Measurements from ENCODE around the gene KLF7.

DNA sequence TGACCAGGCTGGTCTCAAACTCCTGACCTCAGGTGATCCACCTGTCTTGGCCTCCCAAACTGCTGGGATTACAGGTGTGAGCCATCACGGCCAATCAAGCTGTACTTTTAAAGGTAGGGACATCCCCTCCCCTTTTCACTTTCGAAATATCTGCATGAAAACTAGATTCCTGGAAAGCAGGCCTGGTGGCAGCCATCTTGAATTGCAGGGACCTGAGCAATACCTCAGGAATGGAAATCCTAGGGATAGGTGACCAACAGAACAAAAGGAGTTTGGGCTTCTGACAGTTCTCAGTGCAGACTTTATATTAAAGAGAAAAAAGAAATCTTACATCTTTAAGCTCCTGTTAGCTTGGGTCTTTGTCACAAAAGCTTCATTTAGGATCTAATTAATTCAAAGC, 62.6 kb downstream of the KLF7 start:
- TF ChIP-seq, protein P1, sequence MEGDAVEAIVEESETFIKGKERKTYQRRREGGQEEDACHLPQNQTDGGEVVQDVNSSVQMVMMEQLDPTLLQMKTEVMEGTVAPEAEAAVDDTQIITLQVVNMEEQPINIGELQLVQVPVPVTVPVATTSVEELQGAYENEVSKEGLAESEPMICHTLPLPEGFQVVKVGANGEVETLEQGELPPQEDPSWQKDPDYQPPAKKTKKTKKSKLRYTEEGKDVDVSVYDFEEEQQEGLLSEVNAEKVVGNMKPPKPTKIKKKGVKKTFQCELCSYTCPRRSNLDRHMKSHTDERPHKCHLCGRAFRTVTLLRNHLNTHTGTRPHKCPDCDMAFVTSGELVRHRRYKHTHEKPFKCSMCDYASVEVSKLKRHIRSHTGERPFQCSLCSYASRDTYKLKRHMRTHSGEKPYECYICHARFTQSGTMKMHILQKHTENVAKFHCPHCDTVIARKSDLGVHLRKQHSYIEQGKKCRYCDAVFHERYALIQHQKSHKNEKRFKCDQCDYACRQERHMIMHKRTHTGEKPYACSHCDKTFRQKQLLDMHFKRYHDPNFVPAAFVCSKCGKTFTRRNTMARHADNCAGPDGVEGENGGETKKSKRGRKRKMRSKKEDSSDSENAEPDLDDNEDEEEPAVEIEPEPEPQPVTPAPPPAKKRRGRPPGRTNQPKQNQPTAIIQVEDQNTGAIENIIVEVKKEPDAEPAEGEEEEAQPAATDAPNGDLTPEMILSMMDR (IDR thresholded peaks at IDR 0.05; ENCODE audit: insufficient read depth, low read length) = no peak
- TF ChIP-seq POLR2AphosphoS5 (IDR thresholded peaks at IDR 0.05; ENCODE audit: low read depth) = no peak
- TF ChIP-seq REST (IDR thresholded peaks at IDR 0.05; ENCODE audit: insufficient replicate concordance, low read depth) = no peak
